ENCODE measurements around the gene VPS39. TPM values are rescaled to one million over a fixed set of nuclear protein-coding genes. Genes with fewer than 3 reads are reported as not detected.

The VPS39 gene
- total and polyA plus RNA-seq, 2 of the 8 experiments (the other 6 are each of a cell fraction or from before 2014, with no cell fraction given) = 34.4 to 36.6 TPM

DNA sequence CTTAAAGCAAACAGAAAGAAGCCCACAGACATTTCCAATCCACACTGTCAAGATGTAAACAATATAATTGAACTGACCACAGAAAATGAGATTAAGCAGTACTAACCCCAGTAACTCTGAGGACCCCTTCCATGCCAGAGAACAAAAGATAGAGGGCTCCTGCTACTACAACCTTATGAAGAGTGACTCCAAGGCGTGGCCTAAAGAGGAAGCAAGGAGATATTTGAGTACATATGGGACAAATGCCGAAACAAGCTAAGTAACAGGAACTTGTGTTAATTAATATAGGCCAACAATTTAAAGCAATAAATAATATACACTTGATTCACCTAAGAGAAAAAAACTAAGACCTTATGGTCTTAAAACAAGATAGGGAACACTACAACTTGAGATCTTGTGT is 25.0 kb upstream of the VPS39 start:
- no peak overlapping the region for H2BK5ac ChIP-seq (ENCODE audit: low read depth, low read length)
- H4K5ac ChIP-seq (ENCODE audit: insufficient read length, low read depth, low read length) = no peak overlapping the region
- FAIRE-seq = no peak
- no peaks in the 10 kb centered on the region for H3K4me1 ChIP-seq (replicated peaks in 1 of 4; ENCODE audit: control insufficient read depth in 3 of 4, insufficient read depth in 4 of 4, low read length in 3 of 4)
- no peaks in the 10 kb centered on the region for H3K79me1 ChIP-seq (ENCODE audit: low read depth, low read length)
- peaks cover 0 to 2% of the 10 kb centered on the region in 2 experiments for H4K20me1 ChIP-seq (replicated peaks in 1 of 2; ENCODE audit: control insufficient read depth in 1 of 2, insufficient read depth in 2 of 2, low read length in 2 of 2)
- no peak overlapping the region for H2BK15ac ChIP-seq (ENCODE audit: low read length)
- POLR2A ChIA-PET (ENCODE audit: partially characterized antibody) = no interaction called here
- H3K4ac ChIP-seq (replicated peaks; ENCODE audit: insufficient read length, low read depth, low read length) = no peak overlapping the region
- no peak overlapping the region for H3K23ac ChIP-seq (ENCODE audit: insufficient read length)
- peaks cover 2 to 47% (median 16%) of the 10 kb centered on the region in 4 experiments; a peak in 6 of 8 replicates for H3K36me3 ChIP-seq (ENCODE audit: control insufficient read depth in 2 of 4, insufficient read depth in 4 of 4, low read length in 3 of 4)
- H3K18ac ChIP-seq (ENCODE audit: extremely low read depth, low read length) = no peak overlapping the region
- no peak overlapping the region for H2AFZ ChIP-seq (ENCODE audit: low read length)
- H4K8ac ChIP-seq (ENCODE audit: extremely low read depth, insufficient read depth, low read length) = no peak overlapping the region
- CTCF ChIA-PET (ENCODE audit: partially characterized antibody) = interaction anchor here (1.4 kb wide), 1 partner anchor 152 kb away, joined by 3 read pairs; no protein-coding TSS in a partner anchor
- H2AK5ac ChIP-seq (ENCODE audit: low read depth, low read length) = no peak overlapping the region
- no peak overlapping the region for H2BK12ac ChIP-seq (ENCODE audit: low read depth, low read length)
- H3K27ac ChIP-seq (ENCODE audit: low read depth, low read length) = no peak overlapping the region
- no peak overlapping the region for H2BK20ac ChIP-seq (ENCODE audit: low read length)
- H3K27me3 ChIP-seq (replicated peaks in 1 of 4; ENCODE audit: control insufficient read depth in 3 of 4, extremely low read depth in 1 of 4, insufficient read depth in 3 of 4, low read length in 3 of 4) = no peaks in the 10 kb centered on the region
- H4K91ac ChIP-seq (replicated peaks; ENCODE audit: insufficient read length, low read length) = no peak overlapping the region
- H3K79me2 ChIP-seq (ENCODE audit: control insufficient read depth in 1 of 2, insufficient read depth in 2 of 2, low read length in 2 of 2) = no peaks in the 10 kb centered on the region
- H3K56ac ChIP-seq (replicated peaks; ENCODE audit: insufficient read length, low read depth, low read length) = no peak overlapping the region
- no peaks in the 10 kb centered on the region; the same call in 1 of the 2 replicates for H3K23me2 ChIP-seq (ENCODE audit: low read depth, low read length)
- H3K4me2 ChIP-seq (ENCODE audit: insufficient read depth in 1 of 2, low read depth in 2 of 2, low read length in 2 of 2) = no peak overlapping the region
- H3K14ac ChIP-seq (ENCODE audit: insufficient read length) = no peak overlapping the region
- WGBS, 2 experiments (ENCODE audit: extremely low coverage in 1 of 2, insufficient coverage in 1 of 2, insufficient read length in 1 of 2, insufficient replicate concordance in 2 of 2, low coverage in 1 of 2, low lambda C conversion rate in 2 of 2, missing lambda C conversion rate in 1 of 2) = 88% methylated on average over 2 of the region's 2 CpGs; no CpG with 5 or more reads in 1 of the 2 experiments
- H3K4me3 ChIP-seq (ENCODE audit: extremely low read depth in 1 of 4, insufficient read depth in 2 of 4, low read depth in 3 of 4, low read length in 4 of 4) = no peak overlapping the region
- no peaks in the 10 kb centered on the region for H3K9me3 ChIP-seq (ENCODE audit: insufficient read depth in 2 of 2, low read depth in 1 of 2, low read length in 1 of 2)
- no peak for DNase-seq (ENCODE audit: low read depth in 1 of 2, low spot score in 2 of 2)
- H2BK120ac ChIP-seq (replicated peaks; ENCODE audit: low read depth, low read length) = no peak overlapping the region
- no peak overlapping the region for H3K9ac ChIP-seq (replicated peaks in 1 of 4; ENCODE audit: extremely low read depth in 1 of 4, low read depth in 3 of 4, low read length in 3 of 4)
- TF ChIP-seq TAF7 (optimal IDR thresholded peaks at IDR 0.05; ENCODE audit: borderline replicate concordance, low read depth, low read length) = no peak
- TF ChIP-seq PHF8 (conservative IDR thresholded peaks at IDR 0.05; ENCODE audit: low read depth, low read length) = no peak
- no peak for TF ChIP-seq EZH2 (IDR thresholded peaks at IDR 0.05; ENCODE audit: low read depth, low read length, severe bottlenecking)
- TF ChIP-seq RFX5 (IDR thresholded peaks at IDR 0.05; ENCODE audit: borderline replicate concordance, low read depth, low read length) = no peak
- no peak for TF ChIP-seq SIX5 (IDR thresholded peaks at IDR 0.05; ENCODE audit: low read depth, low read length)
- TF ChIP-seq SIRT6 (IDR thresholded peaks at IDR 0.05; ENCODE audit: low read length) = no peak
- TF ChIP-seq NANOG (IDR thresholded peaks at IDR 0.05; ENCODE audit: insufficient read depth, low read depth, low read length, poor library complexity, severe bottlenecking) = no peak
- no peak for TF ChIP-seq RBBP5 (IDR thresholded peaks at IDR 0.05; ENCODE audit: borderline replicate concordance, low read depth, low read length)
- no peak for TF ChIP-seq RNF2 (IDR thresholded peaks at IDR 0.05; ENCODE audit: borderline replicate concordance, low read depth, low read length, missing control alignments, poor library complexity, severe bottlenecking)
- TF ChIP-seq, protein P1, sequence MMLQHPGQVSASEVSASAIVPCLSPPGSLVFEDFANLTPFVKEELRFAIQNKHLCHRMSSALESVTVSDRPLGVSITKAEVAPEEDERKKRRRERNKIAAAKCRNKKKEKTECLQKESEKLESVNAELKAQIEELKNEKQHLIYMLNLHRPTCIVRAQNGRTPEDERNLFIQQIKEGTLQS (IDR thresholded peaks at IDR 0.05; ENCODE audit: insufficient read depth, low read depth, low read length) = no peak
- no peak for TF ChIP-seq CHD2 (IDR thresholded peaks at IDR 0.05; ENCODE audit: low read length)
- no peak for TF ChIP-seq RAD21 (IDR thresholded peaks at IDR 0.05 in 1 of 2, conservative IDR thresholded peaks at IDR 0.05 in 1 of 2; ENCODE audit: low read depth in 2 of 2, low read length in 2 of 2)
- TF ChIP-seq CBX8 (IDR thresholded peaks at IDR 0.05; ENCODE audit: borderline replicate concordance, low read depth, low read length) = no peak
